GM19328 (cell line): Measurements from ENCODE around the gene CTXN1.
"Not testable (repeated sequence)": the region's sequence is repeated elsewhere in the genome, so short reads cannot be mapped to it uniquely, and the experiment has no call there.

Source experiments
- ATAC-seq: cut with Tn5 transposase; IDR thresholded peaks from one replicate; pipeline ENCODE4 v1.9.1; 2021; ENCODE audit warnings: mild to moderate bottlenecking, moderate library complexity; ENCODE audit not compliant: unreplicated experiment

The CTXN1 gene

DNA sequence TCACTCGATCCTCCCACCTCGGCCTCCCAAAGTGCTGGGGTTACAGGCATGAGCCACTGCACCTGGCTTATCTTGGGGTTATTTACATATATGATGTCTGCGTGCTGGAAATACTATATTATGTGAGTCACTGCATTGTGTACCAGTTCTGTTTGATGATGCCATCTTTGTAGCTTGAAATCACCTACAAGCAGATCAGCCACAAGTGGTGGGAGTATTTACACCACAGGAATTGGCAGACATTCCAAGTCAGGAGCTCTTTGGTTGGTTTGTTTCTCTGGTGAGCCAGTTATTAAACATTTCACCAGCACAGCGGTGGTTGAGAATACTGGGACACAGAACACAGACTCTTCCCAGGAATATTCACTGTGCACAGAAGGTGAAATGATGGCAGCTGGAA, 22.0 kb upstream of the CTXN1 start:
- no peak for ATAC-seq

DNA sequence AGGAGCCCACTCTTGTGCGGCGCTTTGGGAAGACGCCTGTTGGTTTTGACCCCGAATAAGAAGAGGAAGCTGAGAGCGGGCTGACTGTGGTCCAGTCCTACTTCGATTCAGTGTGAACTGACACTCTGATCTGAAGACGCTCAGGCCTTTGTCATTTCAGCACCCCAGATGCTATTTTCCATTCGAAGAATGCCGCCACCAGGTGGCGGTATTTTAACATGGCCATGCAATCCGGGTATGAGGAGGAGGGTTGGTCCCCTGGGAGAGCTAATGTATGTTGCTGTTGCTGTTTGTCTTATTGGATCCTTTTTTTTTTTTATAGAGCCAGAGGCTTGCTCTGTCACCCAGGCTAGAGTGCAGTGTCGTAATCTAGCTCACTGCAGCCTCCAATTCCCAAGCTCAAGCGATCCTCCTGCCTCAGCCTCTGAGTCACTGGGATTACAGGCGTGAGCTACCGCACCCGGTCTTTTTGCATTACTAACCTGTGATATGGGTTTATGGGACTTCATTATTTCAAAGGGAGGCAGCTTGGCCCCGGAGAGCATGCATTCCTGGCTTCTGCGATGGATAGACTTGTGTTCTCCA, 18.3 kb upstream of the CTXN1 start:
- ATAC-seq, result peak; percentile 21

DNA sequence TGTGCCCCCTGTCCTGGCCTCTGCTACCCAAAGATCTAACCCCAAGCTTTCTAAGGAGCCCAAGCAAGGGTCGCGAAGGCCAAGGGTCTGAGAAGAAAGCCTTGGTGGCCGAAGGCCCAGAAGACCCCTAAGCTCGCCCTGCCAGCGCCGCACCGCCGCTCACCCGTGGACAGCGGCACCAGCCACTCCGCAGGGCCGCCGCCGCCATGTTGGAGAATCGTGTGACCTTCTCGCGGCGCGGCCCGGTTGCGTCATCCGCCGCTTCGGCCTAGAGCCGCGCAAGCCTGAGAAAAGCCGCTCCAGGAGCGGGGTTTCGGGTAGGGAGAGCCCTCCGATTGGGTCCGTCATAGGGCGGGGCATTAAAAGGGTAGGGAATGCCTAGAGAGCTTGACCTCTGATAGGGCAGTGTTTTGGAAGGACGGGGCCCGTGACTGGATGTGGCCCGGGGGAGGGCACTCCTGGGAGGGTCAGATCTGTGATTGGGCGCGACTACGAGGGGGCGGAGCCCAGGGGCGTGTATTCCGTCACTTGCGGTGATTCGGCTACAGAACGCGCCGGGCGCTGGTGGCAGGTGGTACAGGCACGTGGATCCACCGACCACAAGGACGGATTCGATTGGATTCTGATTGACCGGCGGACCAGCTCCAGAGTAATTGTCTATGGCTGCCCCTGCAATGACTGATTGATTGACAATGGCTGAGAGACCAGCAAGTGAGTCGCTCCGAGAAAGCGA, 17.7 kb upstream of the CTXN1 start, which contains the start of gene TIMM44:
TIMM44 (minus strand) TSS at position 223 of the 733 bp plus-strand sequence; CDS start at position 208, 15 bp downstream.
- ATAC-seq, result peak; percentile 97

DNA sequence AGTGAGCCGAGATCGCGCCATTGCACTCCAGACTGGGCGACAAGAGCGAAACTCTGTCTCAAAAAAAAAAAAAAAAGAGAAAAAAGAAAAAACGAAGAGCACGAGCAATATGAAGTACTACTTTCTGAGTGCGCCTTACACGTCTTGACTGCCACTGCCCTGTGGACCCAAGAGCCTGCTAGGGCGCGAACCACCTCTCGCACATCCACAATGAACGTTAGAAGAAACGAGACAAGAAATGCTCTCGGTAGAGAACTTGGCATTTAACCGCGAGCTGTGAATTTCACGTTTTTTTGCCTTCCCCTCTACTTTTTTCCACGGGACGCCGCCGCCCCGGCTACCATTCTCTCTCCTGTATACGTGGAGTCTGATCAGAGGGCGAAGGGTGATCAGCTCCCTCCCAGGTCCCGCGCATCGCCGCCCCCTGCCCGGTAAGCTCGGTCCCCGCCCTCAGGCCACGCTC, 17.1 kb upstream of the CTXN1 start:
- ATAC-seq, result peak; percentile 1

DNA sequence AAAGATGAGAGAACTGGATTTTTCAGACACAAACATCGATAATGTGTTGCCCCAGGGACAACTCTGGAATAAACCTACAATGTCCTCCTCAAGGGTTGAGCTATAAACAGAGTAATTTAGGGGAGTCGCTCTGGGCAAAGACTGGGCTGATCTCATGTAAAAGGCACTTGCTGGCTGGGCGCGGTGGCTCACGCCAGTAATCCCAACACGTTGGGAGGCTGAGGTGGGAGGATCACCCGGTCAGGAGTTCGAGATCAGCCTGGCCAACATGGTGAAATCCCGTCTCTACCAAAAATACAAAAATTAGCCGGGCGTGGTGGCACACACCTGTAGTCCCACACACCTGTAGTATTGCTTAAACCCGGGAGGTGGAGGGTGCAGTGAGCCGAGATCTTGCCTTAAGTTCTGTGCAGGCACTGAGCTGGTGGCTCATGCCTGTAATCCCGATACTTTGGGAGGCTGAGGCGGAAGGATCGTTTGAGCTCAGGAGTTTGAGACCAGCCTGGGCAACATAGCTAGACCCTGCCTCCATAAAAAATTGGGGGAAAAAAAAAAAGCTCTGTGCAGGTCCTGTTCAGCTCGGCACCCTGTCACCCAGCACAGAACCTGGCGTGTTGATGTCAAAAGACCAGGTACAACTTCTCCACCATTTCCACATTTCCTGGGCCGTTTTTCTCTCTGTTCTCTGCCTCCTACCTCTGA, 16.1 kb upstream of the CTXN1 start:
- ATAC-seq, result no peak

DNA sequence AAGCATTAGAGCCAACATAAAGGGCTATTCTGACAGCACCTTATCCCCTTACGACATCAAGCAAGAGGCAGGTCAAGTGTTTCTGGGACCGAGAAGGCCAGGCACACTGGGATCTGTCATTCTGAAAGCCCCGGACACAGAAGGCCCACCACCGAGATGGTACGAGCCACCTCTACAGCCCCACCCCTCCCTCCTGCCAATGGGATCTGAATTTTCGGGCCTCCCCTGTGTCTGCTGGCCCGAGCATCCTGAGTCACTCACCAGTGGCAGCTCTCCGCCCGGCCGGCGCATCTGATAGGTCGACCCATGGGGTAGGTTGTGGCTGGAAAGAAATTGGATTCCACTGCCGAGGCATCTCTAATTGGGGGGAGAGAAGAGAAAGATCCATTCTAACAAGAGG, 14.9 kb upstream of the CTXN1 start:
- no peak for ATAC-seq

DNA sequence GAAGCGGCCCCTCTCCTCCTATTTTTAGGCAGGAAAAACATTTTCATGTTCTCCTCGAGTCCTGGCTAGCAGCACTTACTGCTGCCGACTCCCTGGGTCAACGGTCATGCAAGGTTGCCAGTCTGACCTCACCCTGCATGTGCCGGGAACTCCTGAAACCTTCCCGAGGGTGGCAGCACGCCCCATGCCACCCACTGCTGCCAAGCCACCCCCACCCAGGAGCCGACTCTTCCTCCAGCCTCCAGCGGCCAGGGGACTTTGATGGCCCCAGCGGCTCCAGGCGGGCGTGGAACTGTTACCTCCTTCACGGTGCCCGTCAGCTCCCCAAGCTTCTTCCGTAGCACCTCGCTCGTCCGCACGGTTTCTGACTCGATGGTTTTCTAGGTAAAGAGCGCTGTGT, 8.8 kb upstream of the CTXN1 start:
- no peak for ATAC-seq

DNA sequence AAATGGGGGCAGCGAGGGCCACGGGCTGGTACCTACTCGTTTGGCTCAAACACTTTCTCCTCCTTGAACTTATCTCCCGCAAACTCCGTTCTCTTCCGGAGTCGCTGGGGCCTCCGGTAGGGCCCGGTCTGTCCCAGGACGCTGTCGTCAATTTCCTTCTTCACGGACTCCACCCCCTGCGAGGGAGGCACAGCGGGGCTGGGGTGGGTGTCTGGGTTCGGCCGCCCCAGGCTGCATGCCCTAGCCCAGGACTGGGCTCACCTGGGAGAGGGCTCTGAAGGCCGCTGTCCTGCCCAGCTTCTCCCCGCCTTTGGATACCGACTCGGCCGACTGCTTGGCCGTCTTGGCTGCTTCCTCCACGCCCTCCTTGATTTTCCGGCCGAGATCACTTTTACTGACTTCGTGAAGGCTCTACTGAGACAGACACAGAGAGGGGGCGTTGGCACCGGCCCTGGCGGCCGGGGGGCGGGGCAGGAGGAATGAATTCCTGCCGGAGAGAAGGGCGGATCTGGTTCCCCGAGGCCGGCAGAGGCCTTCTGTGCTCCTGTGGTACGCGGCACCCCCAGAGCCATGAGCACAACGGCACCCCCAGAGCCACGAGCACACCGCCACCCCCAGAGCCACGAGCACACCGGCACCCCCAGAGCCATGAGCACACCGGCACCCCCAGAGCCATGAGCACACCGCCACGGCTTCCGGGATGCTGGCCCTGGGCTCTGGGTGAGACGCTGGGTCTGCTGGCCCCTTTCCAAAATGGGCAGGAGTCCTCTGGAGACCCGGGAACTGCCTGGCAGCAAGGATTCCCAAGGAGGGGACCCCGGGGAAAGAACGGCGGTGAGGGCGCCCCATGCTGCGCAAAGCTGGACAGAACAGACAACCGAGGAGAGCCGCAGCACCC, 8.1 kb upstream of the CTXN1 start:
- no peak for ATAC-seq

DNA sequence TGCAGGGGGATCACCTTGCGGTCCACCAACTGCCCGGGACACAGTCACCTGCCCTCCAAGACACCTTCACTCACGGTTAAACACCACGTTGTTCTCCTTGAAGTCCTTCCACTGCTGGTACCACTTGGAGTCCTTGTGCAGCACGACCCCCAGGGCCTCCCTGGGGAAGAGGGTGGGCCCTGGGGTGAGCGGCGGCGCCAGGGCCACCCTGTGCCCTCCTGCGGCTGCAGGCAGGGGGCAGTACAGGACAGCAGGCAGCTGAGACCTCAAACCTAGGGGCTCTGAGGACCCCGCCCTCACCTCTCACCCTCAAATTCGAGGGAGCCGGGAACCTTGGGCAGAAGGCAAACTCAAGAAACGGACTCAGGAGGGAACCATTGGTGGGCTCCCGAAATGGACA, 7.5 kb upstream of the CTXN1 start:
- ATAC-seq, result no peak

DNA sequence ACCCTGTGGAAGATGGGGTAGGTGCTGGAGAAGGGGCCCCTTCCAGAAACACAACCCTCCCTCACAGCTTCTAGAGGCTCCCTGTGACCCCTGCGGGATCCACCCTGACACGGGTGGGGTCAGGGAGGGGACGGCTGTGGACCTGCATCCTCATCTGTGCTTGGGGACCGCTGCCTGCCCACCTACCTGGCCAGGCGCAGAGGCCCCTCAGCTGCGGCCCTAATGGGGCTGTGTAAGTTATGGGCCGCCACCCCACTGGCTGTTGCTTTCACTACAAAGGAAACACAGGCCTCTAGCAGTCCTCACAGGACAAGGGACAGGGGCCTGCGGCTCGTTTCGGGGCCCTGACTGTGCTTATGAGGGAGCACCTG, 7.0 kb upstream of the CTXN1 start:
- ATAC-seq, result no peak

DNA sequence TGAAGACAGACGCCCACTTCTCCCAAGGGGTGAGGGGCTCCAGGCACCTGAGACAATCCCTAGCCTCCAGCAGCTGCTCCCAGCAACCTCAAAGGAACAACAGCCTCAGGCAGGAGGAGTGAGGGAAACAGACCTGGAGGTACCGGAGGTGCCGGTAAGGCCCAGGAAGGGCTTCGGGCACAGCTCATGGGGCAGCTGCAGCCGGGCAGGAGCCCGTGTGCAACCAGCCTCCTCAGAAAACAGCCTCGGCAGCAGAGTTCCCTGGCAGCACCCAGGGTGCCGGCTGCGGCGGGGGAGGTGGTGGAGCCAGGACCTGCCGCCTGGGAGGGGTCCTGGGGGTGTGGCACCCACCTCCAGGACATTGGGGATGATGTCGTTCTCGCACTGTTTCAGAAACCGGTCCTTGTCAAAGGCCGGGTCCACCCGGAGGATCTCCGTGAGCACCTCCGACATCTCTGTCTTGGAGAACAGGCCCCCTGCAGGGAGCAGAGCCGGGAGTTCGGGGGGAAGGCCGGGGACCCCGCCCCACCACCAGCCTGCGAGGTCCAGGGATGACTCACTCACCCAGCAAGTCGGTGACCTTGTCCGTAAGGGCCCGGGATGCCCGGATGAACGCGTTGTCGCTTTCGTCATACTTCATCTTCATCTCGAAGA, 6.5 kb upstream of the CTXN1 start:
- no peak for ATAC-seq

DNA sequence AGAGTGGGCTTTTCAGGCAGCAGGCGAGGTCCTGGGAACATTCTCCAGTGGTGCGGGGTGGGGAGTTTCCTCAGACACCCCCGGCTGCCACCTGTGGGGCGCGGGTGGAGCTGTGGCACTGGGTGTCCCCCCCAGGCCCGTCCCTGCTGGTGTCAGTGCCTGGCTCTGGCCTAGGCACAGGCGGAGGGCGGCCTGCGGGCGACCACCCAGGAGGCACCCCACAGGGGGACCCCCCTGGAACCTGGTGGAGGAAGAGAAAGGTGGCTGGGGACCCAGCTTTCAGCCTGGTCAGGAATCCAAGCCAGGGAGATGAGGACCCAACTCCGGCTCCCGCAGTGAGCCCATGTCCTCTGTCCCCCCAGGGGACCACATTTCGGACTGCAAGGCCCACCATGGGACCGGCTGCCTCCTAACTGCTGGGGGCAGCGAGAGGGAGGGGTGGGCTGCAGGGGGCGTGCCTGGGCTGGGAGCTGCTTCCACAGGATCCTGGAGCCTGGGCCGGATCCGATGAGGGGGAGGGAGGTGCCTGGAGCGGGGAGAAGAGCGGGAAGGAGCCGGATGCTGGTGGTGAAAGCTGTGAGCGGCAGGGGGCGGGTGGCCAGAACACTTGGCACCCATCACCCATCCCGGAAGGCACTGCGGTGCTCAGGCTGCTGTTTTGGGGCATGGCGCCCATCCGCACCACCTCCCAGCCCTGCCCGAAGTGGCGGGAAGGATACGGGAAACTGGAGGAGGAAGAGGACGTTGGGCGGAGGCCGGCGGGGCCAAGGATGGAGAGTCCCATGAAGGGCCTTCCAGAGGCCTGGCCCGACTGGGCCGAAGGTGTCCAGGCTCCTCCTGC, 5.5 kb upstream of the CTXN1 start:
- ATAC-seq, result no peak

DNA sequence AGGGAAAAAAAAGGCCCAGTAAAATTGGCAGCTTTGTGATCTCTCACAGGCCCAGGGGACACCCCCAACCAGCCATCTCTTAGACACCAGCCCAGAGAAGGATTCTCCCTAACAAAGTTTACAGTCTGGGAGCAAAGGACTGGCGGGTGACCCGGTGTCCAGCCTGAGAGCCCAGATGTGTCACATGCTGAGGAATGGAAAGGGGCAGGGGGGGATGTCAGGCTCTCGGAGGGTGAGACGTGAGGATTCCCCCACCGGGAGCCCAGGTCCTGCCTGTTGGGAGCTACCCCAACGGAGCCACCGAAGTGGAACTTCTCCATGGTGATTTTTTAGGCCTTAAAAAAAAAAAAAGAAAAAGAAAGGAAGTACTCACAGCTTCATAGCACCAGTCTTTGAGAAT, 4.8 kb upstream of the CTXN1 start:
- no peak for ATAC-seq

DNA sequence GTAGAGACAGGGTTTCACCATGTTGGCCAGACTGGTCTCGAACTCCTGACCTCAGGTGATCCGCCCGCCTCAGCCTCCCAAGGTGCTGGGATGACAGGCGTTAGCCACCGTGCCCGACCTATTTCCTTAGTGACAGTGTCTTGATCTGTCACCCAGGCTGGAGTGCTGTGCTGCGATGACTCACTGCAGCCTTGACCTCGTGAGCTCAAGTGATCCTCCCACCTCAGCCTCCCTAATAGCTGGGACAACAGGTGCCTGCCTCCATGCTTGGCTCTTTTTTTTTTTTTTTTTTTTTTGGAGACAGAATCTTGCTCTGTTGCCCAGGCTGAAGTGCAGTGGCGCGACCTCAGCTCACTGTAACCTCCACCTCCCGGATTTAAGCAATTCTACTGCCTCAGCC, 4.1 kb upstream of the CTXN1 start:
- ATAC-seq, result not testable (repeated sequence)

DNA sequence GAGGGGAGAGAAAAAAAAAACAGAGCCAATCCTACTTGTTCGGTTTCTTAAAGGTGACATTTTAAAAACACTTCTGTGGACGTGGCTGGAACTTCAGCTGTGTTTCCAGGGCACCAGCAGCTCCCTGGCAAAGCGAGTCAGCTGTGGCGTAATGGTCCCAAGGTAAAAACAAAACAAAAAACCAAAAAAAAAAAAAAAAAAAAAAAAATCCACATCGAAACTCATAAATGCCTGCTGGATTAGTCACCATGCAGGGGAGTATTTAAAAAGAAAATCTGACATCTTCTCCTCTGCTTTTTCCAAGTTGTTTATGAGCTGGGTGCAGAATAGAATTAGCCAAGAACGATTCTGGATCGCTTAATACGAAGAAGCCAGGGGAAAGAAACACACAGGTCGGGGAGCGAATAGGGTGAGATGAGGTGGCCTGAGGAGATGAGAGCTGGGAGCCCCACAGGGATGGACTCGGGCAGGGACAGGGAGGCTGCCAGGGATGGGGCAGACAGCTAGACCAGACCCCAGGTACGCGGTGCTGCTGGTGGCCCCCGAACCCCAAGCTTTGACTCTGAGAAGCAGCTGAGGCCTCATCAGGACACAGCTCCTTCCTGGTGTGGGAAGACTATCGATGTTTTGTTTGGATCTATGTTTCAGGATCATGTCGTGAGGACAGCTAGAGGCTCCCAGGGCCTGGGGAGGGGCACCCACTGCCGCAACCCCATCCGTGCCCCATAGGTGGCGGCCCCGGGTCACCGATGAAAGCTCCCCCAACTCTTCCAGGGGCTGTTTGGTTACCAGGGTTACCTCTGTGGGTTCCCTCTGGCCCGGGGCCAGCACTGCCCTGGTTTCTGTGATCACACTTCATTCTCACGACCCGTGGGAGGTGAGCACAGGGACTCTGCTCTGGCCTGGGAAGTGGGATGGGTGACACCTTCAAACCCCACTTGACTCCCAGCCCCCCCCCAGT, 3.1 kb upstream of the CTXN1 start:
- no peak for ATAC-seq

DNA sequence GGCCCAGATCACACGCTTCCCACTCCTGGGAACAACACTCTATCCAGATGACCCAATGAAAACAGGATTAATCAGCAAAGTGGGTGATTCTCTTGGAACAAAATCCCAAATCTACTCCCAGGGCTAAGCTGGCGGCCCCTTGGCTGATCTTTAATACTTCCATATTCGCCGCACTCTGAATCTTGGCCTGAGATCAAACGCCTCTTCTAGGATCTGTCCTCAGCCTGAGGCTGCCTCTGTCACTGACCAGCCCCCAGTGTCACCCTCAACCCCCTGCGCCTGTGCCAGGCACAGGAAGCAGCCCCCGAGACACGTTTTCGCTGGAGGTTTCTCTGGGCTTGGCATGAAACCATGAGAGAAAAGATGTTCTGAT, 2.4 kb upstream of the CTXN1 start:
- ATAC-seq, result no peak

DNA sequence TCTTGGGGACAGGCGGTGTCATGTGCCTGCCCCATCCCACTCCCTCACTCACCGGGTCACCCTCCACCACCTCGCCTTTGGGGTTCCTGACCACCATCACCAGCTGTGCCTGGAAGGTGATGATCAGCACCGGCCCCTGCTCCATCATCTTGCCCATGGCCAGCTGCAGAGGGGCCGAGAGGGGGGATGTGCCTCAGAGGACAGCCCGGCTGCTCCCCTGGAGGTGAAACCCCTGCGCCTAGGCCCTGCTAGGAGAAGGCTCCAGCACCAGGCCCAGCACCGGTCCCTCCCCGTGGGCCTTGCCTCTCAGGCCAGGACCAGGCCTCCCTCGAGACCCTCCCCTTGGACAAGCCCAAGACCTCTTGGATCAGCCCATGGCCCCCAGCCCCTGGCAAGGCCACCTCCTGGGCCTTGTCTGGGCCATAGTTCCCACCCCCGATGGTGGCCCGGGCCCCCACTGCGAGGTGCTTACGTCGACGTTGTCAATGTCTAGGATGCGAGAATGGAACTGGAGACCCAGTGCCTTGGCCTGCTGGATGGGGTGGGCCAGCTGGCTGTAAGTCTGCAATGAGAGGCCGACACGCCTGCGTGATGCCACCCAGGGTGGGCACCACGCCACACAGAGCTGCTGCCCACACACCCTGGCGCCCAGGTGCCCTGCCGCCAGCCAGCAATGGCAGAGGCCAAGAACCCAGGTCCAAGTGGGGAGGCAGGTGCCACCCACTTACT, 1.8 kb upstream of the CTXN1 start:
- ATAC-seq, result no peak
